ENCODE data around the gene PRIM2.
"Not testable (repeated sequence)": the region's sequence is repeated elsewhere in the genome, so short reads cannot be mapped to it uniquely, and the experiment has no call there.

DNA sequence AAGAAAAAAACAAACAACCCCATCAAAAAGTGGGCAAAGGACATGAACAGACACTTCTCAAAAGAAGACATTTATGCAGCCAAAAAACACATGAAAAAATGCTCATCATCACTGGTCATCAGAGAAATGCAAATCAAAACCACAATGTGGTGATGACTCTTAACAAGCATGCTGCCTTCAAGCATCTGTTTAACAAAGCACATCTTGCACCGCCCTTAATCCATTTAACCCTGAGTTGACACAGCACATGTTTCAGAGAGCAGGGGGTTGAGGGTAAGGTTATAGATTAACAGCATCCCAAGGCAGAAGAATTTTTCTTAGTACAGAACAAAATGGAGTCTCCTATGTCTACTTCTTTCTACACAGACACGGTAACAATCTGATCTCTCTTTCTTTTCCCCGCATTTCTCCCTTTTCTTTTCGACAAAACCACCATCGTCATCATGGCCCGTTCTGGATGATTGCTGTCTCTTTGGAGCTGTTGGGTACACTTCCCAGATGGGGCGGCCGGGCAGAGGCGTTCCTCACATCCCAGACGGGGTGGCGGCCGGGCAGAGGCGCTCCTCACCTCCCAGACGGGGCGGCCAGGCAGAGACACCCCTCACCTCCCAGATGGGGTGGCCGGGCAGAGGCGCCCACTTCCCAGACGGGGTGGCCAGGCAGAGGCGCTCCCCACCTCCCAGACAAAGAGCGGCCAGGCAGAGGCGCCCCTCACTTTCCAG is 7.2 kb upstream of the PRIM2 start:
- TF ChIP-seq CTCF (IDR thresholded peaks at IDR 0.05); ZFX (IDR thresholded peaks at IDR 0.05; ENCODE audit: borderline replicate concordance): not testable (repeated sequence)

Data from 22Rv1 (cell line).